Measurements from ENCODE around the gene OR2A1.
A peak's percentile ranks its signal among the peaks of the same experiment; 100 is the strongest.
"Not testable (repeated sequence)": the region's sequence is repeated elsewhere in the genome, so short reads cannot be mapped to it uniquely, and the experiment has no call there.

The OR2A1 gene

GRCh38 chr7:144321677-144322206, 9.5 kb downstream of the OR2A1 start:
- DNase-seq (ENCODE audit: extremely low spot score, insufficient read length, low read depth); FAIRE-seq: not testable (repeated sequence)

GRCh38 chr7:144323359-144323758, 11.1 kb downstream of the OR2A1 start:
- FAIRE-seq; DNase-seq (ENCODE audit: extremely low spot score, insufficient read length, low read depth): not testable (repeated sequence)

- not testable (repeated sequence) for DNase-seq (ENCODE audit: extremely low spot score, insufficient read length, low read depth); FAIRE-seq
These were observed 13.6 kb downstream of the OR2A1 start for GRCh38 chr7:144325868-144326267.

GRCh38 chr7:144330044-144330443, 17.8 kb downstream of the OR2A1 start:
- FAIRE-seq; DNase-seq (ENCODE audit: extremely low spot score, insufficient read length, low read depth): not testable (repeated sequence)

GRCh38 chr7:144331221-144331995, 19.2 kb downstream of the OR2A1 start:
- FAIRE-seq, result peak; percentile 44

GRCh38 chr7:144331996-144332288, 19.7 kb downstream of the OR2A1 start:
- FAIRE-seq; DNase-seq (ENCODE audit: extremely low spot score, insufficient read length, low read depth): not testable (repeated sequence)

More at GRCh38 chr7:144331221-144331995, 19.2 kb downstream of the OR2A1 start:
- DNase-seq (ENCODE audit: extremely low spot score, insufficient read length, low read depth), result not testable (repeated sequence)

GRCh38 chr7:144348625-144349024, 36.4 kb downstream of the OR2A1 start:
- peak; percentile 48 for FAIRE-seq
- not testable (repeated sequence) for DNase-seq (ENCODE audit: extremely low spot score, insufficient read length, low read depth)

- not testable (repeated sequence) for DNase-seq (ENCODE audit: extremely low spot score, insufficient read length, low read depth); FAIRE-seq
These were observed 39.4 kb downstream of the OR2A1 start for GRCh38 chr7:144351667-144352066.

GRCh38 chr7:144355176-144355822, 43.1 kb downstream of the OR2A1 start, which contains the start of gene ARHGEF5:
ARHGEF5 (plus strand) TSS chr7:144355402; CDS start chr7:144362670, 7,268 bp downstream.
- FAIRE-seq; DNase-seq (ENCODE audit: extremely low spot score, insufficient read length, low read depth): not testable (repeated sequence)

- DNase-seq (ENCODE audit: extremely low spot score, insufficient read length, low read depth); FAIRE-seq: not testable (repeated sequence)
These were observed 44.0 kb downstream of the OR2A1 start for GRCh38 chr7:144356185-144356584.

- not testable (repeated sequence) for DNase-seq (ENCODE audit: extremely low spot score, insufficient read length, low read depth); FAIRE-seq
These were observed 44.6 kb downstream of the OR2A1 start for GRCh38 chr7:144356860-144357259.

- not testable (repeated sequence) for DNase-seq (ENCODE audit: extremely low spot score, insufficient read length, low read depth); FAIRE-seq
These were observed 49.8 kb downstream of the OR2A1 start for GRCh38 chr7:144362061-144362460.

GRCh38 chr7:144365523-144365922, 53.3 kb downstream of the OR2A1 start:
- FAIRE-seq; DNase-seq (ENCODE audit: extremely low spot score, insufficient read length, low read depth): not testable (repeated sequence)

- not testable (repeated sequence) for DNase-seq (ENCODE audit: extremely low spot score, insufficient read length, low read depth); FAIRE-seq
These were observed 55.0 kb downstream of the OR2A1 start for GRCh38 chr7:144367250-144367649.

GRCh38 chr7:144369221-144369620, 57.0 kb downstream of the OR2A1 start:
- FAIRE-seq, result not testable (repeated sequence)

More at GRCh38 chr7:144369221-144369620, 57.0 kb downstream of the OR2A1 start:
- DNase-seq (ENCODE audit: extremely low spot score, insufficient read length, low read depth), result not testable (repeated sequence)
